Gastroesophageal sphincter (tissue), 4 donors: Measurements from ENCODE around the gene STAMBP. TPM values are rescaled to one million over a fixed set of nuclear protein-coding genes. Genes with fewer than 3 reads are reported as not detected.

Source experiments
- ATAC-seq: fragments of 150-250 bp; one replicate; pipeline ENCODE4 v1.9.1; 2016; ENCODE audit warnings: mild to moderate bottlenecking, moderate library complexity
- H3K27ac ChIP-seq, 4 donors: fragments of 200-600 bp; sonication (generic) in 3 of 4; 1 replicate in 3 of 4; 2 replicates in 1 of 4; pipeline ENCODE4 v1.5.1; 2016 to 2019
- H3K27me3 ChIP-seq: fragments of 200-600 bp; sonication (generic); one replicate; pipeline ENCODE4 v1.5.1; 2019
- H3K36me3 ChIP-seq, 2 donors: fragments of 200-600 bp; sonication (generic); one replicate each; pipeline ENCODE4 v1.5.1; 2019; ENCODE audit warnings: control low read depth in 1 of 2
- H3K4me1 ChIP-seq, 3 donors: fragments of 200-600 bp; sonication (generic); 1 replicate in 2 of 3; 2 replicates in 1 of 3; pipeline ENCODE4 v1.5.1; 2016 to 2019; ENCODE audit warnings: control low read depth in 2 of 3
- H3K4me3 ChIP-seq, 2 donors: fragments of 200-600 bp; sonication (generic); one replicate each; pipeline ENCODE4 v1.5.1; 2019; ENCODE audit warnings: mild to moderate bottlenecking in 1 of 2, moderate library complexity in 1 of 2
- H3K9me3 ChIP-seq, 3 donors: fragments of 200-600 bp; sonication (generic); one replicate each; pipeline ENCODE4 v1.5.1; 2017 to 2019; ENCODE audit warnings: control low read depth in 2 of 3
- CTCF ChIP-seq, 4 experiments: fragments of 200-600 bp in 2 of 4; fragments of 450-650 bp in 2 of 4; sonication (generic) in 1 of 4; IDR thresholded peaks; one replicate each; pipeline ENCODE4 v1.5.1; 2017 to 2019; ENCODE audit warnings: antibody characterized with exemption in 4 of 4, mild to moderate bottlenecking in 2 of 4, moderate library complexity in 2 of 4
- EP300 ChIP-seq: sonication (generic); formaldehyde crosslinking; IDR thresholded peaks from one replicate; pipeline ENCODE4 v1.6.1; 2017; ENCODE audit warnings: antibody characterized with exemption, mild to moderate bottlenecking
- POLR2A ChIP-seq, 2 donors: fragments of 450-650 bp; IDR thresholded peaks; one replicate each; pipeline ENCODE4 v1.6.1; 2017; ENCODE audit warnings: antibody characterized with exemption in 2 of 2, mild to moderate bottlenecking in 2 of 2, moderate library complexity in 1 of 2
- POLR2AphosphoS5 ChIP-seq: sonication (generic); formaldehyde crosslinking; IDR thresholded peaks from one replicate; pipeline ENCODE4 v1.6.1; 2017; ENCODE audit warnings: antibody characterized with exemption
- WGBS, 2 donors: methylation state at CpG; one replicate each; pipeline ENCODE4 v1.1.5; 2018; ENCODE audit warnings: low coverage in 1 of 2; 5-methylcytosine and 5-hydroxymethylcytosine counted together
- total RNA-seq, 4 donors: library from RNA; depleted of rRNA; stranded (reverse); fragments of >200 nt; gene quantifications; one replicate each; pipeline ENCODE4 v1.1.0, GENCODE V29; 2016

STAMBP gene
- total RNA-seq, 4 donors from 2014 or later = 37.7 to 82.0 (median 44.1) TPM

GRCh38 chr2:73919596-73920228, 91.0 kb downstream of the STAMBP start:
- WGBS, 2 donors = 51 to 60% methylated on average over 1 to 7 of the region's 7 CpGs
- peak overlapping the region in 3 of 4 donors; percentile 44 to 77 (median 47) for H3K27ac ChIP-seq
- no peak overlapping the region for H3K4me3 ChIP-seq
- H3K4me1 ChIP-seq = peaks cover 0 to 7% (median 0%) of the 10 kb centered on the region in 3 donors
- TF ChIP-seq POLR2AphosphoS5 = peak; percentile 72
- TF ChIP-seq CTCF (IDR thresholded peaks at IDR 0.05) = no peak
- no peaks in the 10 kb centered on the region for H3K27me3 ChIP-seq
- H3K9me3 ChIP-seq = no peaks in the 10 kb centered on the region
- H3K36me3 ChIP-seq = peaks cover 0 to 53% of the 10 kb centered on the region in 2 donors
- ATAC-seq = no peak

- Histone ChIP-seq H3K36me3 (peaks cover 0 to 42% of the 10 kb centered on the region in 2 donors), H3K9me3 (no peaks in the 10 kb centered on the region), H3K27me3 (no peaks in the 10 kb centered on the region), H3K4me1 (peaks cover 0 to 9% (median 0%) of the 10 kb centered on the region in 3 donors), H3K4me3 (no peak overlapping the region), H3K27ac (peak overlapping the region; percentile 20 to 77 (median 69))
- ATAC-seq = peak; percentile 57
- TF ChIP-seq POLR2A (IDR thresholded peaks at IDR 0.05) (no peak), POLR2AphosphoS5 (peak; percentile 4), CTCF (IDR thresholded peaks at IDR 0.05) (peak; percentile 11 to 59 (median 49)), EP300 (no peak)
- 22 to 27% methylated on average over 4 to 10 of the region's 12 CpGs for WGBS, 2 donors
Measured at GRCh38 chr2:73920577-73921545, 92.1 kb downstream of the STAMBP start.

- no peaks in the 10 kb centered on the region for H3K9me3 ChIP-seq
- no peaks in the 10 kb centered on the region for H3K27me3 ChIP-seq
- no peak overlapping the region for H3K4me3 ChIP-seq
- H3K36me3 ChIP-seq = peaks cover 0 to 34% of the 10 kb centered on the region in 2 donors
- WGBS, 2 donors = 45 to 46% methylated on average over 6 of the region's 9 CpGs
- no peak for ATAC-seq
- peak overlapping the region; percentile 20 to 77 (median 69) for H3K27ac ChIP-seq
- TF ChIP-seq EP300 (no peak), POLR2A (IDR thresholded peaks at IDR 0.05) (no peak), POLR2AphosphoS5 (no peak), CTCF (IDR thresholded peaks at IDR 0.05) (no peak)
- peaks cover 0 to 14% (median 0%) of the 10 kb centered on the region in 3 donors for H3K4me1 ChIP-seq
Measured at GRCh38 chr2:73921581-73921980, 92.8 kb downstream of the STAMBP start.

GRCh38 chr2:73922681-73923080, 93.9 kb downstream of the STAMBP start:
- Histone ChIP-seq H3K27ac (peak overlapping the region in 1 of 4 donors; percentile 77), H3K4me3 (no peak overlapping the region), H3K4me1 (peaks cover 0 to 20% (median 2%) of the 10 kb centered on the region in 3 donors), H3K36me3 (peaks cover 0 to 23% of the 10 kb centered on the region in 2 donors), H3K27me3 (no peaks in the 10 kb centered on the region), H3K9me3 (no peaks in the 10 kb centered on the region)
- 39 to 42% methylated on average over 5 of the region's 5 CpGs for WGBS, 2 donors
- ATAC-seq = no peak
- no peak for TF ChIP-seq CTCF (IDR thresholded peaks at IDR 0.05)
- TF ChIP-seq EP300 = no peak
- no peak for TF ChIP-seq POLR2A (IDR thresholded peaks at IDR 0.05)
- no peak for TF ChIP-seq POLR2AphosphoS5

Other genes starting within 250 kb of the STAMBP start
- not detected for gene NAT8, start 186.5 kb upstream of the STAMBP start, total RNA-seq
- 10 to 100 TPM; 15.6 to 33.8 (median 26.3) TPM for gene TPRKB, start 91.6 kb upstream of the STAMBP start, total RNA-seq
- 10 to 100 TPM; 19.6 to 25.8 (median 25.1) TPM for gene DUSP11, start 48.9 kb upstream of the STAMBP start, total RNA-seq
- gene C2orf78, start 44.8 kb upstream of the STAMBP start, total RNA-seq = not detected
- 1,000 to 10,000 TPM; 2,261 to 5,929 (median 3,123) TPM for gene ACTG2, start 64.0 kb downstream of the STAMBP start, total RNA-seq
- gene DGUOK, start 97.9 kb downstream of the STAMBP start, total RNA-seq = 10 to 100 TPM; 32.6 to 61.3 (median 38.6) TPM
- 1 to 10 TPM; 3.3 to 8.9 (median 5.8) TPM for gene TET3, start 155.9 kb downstream of the STAMBP start, total RNA-seq